Activated naive CD4-positive, alpha-beta T cell treated with anti-CD3 and anti-CD28 coated beads, Interleukin-2, amount 50 U/mL, for 24 hours (primary cell): ENCODE data around the gene PML.
A peak's percentile ranks its signal among the peaks of the same experiment; 100 is the strongest.

Experiments
- H3K27ac Mint-ChIP-seq: one replicate; pipeline ENCODE4 v1.8.0; 2021; ENCODE audit warnings: mild to moderate bottlenecking, mixed read lengths
- H3K27me3 Mint-ChIP-seq: one replicate; pipeline ENCODE4 v1.8.0; 2021; ENCODE audit warnings: mixed read lengths
- H3K36me3 Mint-ChIP-seq: one replicate; pipeline ENCODE4 v1.8.0; 2021; ENCODE audit warnings: mixed read lengths
- H3K4me1 Mint-ChIP-seq: one replicate; pipeline ENCODE4 v1.8.0; 2021; ENCODE audit warnings: mixed read lengths
- H3K4me3 Mint-ChIP-seq: one replicate; pipeline ENCODE4 v1.8.0; 2021; ENCODE audit warnings: mild to moderate bottlenecking, mixed read lengths
- H3K9me3 Mint-ChIP-seq: one replicate; pipeline ENCODE4 v1.8.0; 2021; ENCODE audit warnings: mixed read lengths

The PML gene

GRCh38 chr15:74036271-74037170 lies 42.0 kb downstream of the PML start:
- Mint-ChIP-seq H3K36me3 (peaks cover 2% of the 10 kb centered on the region), H3K27me3 (no peaks in the 10 kb centered on the region), H3K9me3 (no peaks in the 10 kb centered on the region), H3K4me1 (no peaks in the 10 kb centered on the region), H3K27ac (peak overlapping the region; percentile 9), H3K4me3 (no peak overlapping the region)

DNA sequence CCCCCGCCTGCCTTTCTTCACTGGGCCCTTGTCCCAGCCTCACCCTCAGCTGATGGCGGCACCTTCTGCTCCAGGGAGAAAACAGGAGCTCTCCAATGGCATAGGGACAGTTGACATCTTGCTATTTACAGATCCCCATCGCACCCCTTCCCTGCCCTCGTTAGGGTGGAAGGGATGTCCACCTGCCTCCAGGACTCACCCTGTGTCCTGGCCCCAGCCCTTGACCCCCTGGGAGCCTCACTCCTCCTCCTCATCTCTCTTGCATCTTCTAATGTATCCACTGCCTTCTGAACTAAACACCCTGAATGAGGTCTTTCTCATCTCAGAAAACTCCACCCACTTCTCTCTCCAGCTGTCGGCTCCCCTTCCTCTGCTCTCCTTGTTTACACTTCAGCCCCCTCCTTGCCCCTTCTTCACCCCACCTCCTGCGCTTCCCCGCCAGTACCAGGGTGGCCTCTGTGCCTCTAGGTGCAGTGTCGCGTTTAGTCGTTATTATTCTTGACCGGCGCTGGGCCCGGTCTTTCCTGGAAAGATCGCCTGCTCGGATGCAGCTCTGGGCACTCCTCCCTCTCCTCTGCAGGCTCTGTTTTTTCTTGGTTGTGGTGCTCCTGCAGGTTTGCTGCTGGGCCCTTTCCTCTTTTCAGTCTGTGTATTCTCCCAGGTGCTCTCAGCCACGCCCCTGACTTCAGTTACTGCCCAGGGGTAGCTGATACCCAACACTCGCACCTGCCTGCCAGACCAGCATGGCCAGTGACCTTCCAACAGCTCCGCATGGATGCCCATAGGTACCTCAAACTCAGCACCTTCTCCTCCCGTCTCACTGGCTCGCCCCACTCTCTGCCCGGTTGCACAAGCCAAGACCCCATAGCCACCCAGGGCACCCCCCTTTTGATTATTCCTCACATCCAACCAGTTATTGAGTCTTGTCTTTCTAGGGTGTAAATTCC lies 42.9 kb downstream of the PML start:
- H3K4me1 Mint-ChIP-seq: no peaks in the 10 kb centered on the region
- no peaks in the 10 kb centered on the region for H3K27me3 Mint-ChIP-seq
- H3K4me3 Mint-ChIP-seq: no peak overlapping the region
- no peak overlapping the region for H3K27ac Mint-ChIP-seq
- H3K9me3 Mint-ChIP-seq: no peaks in the 10 kb centered on the region
- H3K36me3 Mint-ChIP-seq: peaks cover 2% of the 10 kb centered on the region

DNA sequence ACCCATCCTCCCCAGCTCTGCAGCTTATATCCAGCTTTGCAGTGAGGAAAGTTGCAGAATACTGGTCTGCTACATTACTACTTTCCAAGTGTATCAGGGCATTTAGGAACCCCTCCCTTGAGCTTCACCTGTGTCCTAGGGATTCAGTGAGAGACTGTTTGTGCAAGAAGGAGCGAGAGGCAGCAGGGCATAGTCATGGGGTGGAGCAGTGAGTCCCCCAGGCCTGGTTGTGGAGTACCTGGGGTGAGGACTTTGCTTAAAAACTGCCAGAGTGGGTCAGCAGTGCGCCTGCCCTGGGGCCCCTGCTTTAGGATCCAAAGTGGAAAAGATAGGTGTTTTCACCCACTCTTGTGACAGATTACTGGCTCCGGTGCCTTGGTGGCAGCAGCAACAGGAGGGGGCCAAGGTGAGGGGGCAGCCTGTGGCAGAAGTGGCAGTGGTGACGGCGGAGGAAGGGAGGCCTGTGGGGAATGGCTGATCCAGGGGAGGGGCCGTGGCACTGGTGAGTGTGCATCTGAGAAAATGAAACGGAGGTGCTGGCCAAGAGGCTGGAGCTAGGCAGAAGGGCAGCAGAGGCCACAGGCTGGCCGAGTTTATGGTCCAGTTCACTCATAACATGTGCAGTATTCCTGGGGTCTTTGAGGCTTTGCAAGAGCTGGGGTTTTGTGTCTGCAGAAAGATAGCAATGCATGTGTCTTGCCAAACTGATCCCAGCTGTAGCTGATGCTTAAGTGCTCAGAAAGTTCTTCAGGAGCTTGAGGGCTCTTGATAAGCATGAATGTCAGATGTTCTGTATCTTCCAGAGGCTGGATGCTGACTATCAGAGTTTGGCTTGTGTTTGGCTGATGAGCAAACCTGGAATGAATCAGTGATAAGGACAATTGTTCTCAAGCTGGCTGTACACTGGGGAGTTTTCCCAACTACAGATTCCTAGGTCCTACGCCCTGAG lies 44.5 kb downstream of the PML start:
- no peak overlapping the region for H3K4me3 Mint-ChIP-seq
- H3K4me1 Mint-ChIP-seq: no peaks in the 10 kb centered on the region
- no peaks in the 10 kb centered on the region for H3K9me3 Mint-ChIP-seq
- no peak overlapping the region for H3K27ac Mint-ChIP-seq
- no peaks in the 10 kb centered on the region for H3K27me3 Mint-ChIP-seq
- peaks cover 2% of the 10 kb centered on the region for H3K36me3 Mint-ChIP-seq

- Mint-ChIP-seq H3K9me3 (no peaks in the 10 kb centered on the region), H3K27ac (no peak overlapping the region), H3K36me3 (no peaks in the 10 kb centered on the region), H3K4me1 (no peaks in the 10 kb centered on the region), H3K27me3 (no peaks in the 10 kb centered on the region), H3K4me3 (no peak overlapping the region)
Measured at GRCh38 chr15:74039656-74040010, 45.1 kb downstream of the PML start.

- no peaks in the 10 kb centered on the region for H3K9me3 Mint-ChIP-seq
- no peak overlapping the region for H3K4me3 Mint-ChIP-seq
- no peaks in the 10 kb centered on the region for H3K36me3 Mint-ChIP-seq
- no peaks in the 10 kb centered on the region for H3K27me3 Mint-ChIP-seq
- no peaks in the 10 kb centered on the region for H3K4me1 Mint-ChIP-seq
- no peak overlapping the region for H3K27ac Mint-ChIP-seq
Measured at GRCh38 chr15:74040109-74040850, 45.8 kb downstream of the PML start.

DNA sequence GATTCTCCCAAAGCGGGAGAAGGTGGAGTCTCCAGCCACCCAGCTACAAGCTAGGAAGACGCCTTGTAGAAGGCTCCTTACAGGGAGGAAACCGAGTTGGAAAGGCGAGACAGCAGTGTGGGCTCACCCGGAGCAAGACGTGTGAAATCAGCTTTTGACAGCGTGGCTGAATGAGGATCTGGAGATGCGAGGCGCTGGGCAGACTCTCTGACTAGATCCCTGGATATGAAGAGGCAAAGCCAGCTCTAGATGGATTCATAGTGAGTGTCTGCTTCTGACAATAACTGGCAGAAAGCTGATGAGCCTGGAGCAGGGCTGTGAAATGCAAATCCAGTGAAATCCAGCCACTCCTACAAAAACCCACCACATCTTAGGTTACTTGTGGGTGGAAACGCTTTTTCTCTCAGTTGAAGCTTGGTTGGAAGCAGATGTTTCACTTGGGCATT lies 46.8 kb downstream of the PML start:
- Mint-ChIP-seq H3K9me3 (no peaks in the 10 kb centered on the region), H3K4me3 (no peak overlapping the region), H3K27me3 (no peaks in the 10 kb centered on the region), H3K36me3 (no peaks in the 10 kb centered on the region), H3K4me1 (no peaks in the 10 kb centered on the region), H3K27ac (no peak overlapping the region)

- no peaks in the 10 kb centered on the region for H3K4me1 Mint-ChIP-seq
- no peak overlapping the region for H3K4me3 Mint-ChIP-seq
- no peaks in the 10 kb centered on the region for H3K9me3 Mint-ChIP-seq
- H3K36me3 Mint-ChIP-seq: no peaks in the 10 kb centered on the region
- H3K27me3 Mint-ChIP-seq: no peaks in the 10 kb centered on the region
- no peak overlapping the region for H3K27ac Mint-ChIP-seq
Measured at GRCh38 chr15:74041777-74042435, 47.4 kb downstream of the PML start.

DNA sequence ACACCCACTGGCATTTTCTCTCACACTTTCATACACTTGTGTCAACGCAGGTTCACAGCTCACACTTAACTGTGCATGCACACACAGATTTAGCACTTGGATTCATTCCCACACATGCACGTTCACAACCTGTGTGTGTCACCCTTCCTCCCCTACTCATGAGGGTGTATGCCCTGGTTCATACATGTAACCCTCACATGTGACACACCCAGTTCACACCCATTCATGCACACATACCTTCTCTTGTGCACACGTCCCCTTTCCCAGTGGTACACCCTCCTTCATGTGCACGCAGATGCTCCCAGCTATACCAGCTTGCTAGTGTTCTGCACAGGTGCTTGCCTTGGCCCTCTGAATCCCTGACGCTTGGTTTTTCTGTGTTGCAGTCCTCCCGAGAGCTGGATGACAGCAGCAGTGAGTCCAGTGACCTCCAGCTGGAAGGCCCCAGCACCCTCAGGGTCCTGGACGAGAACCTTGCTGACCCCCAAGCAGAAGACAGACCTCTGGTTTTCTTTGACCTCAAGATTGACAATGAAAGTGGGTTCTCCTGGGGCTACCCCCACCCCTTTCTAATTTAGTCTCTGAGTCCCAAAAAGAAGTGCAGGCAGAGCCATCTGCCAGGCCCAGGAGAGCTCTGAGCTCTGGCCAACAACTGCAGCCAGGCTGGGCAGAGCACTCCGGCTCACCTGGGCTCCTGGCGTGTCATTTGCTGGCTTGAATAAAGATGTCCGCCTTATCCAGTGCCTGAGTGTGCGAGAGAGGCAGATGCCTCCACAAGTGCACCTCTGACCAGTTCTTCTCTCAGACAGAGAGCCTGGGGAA lies 48.3 kb downstream of the PML start:
- Mint-ChIP-seq H3K36me3 (no peaks in the 10 kb centered on the region), H3K4me3 (no peak overlapping the region), H3K4me1 (peaks cover 4% of the 10 kb centered on the region), H3K9me3 (no peaks in the 10 kb centered on the region), H3K27me3 (no peaks in the 10 kb centered on the region), H3K27ac (peak overlapping the region; percentile 46)

GRCh38 chr15:74043425-74044266 lies 49.1 kb downstream of the PML start:
- Mint-ChIP-seq H3K36me3 (no peaks in the 10 kb centered on the region), H3K4me3 (no peak overlapping the region), H3K4me1 (peaks cover 12% of the 10 kb centered on the region), H3K27ac (no peak overlapping the region), H3K27me3 (no peaks in the 10 kb centered on the region), H3K9me3 (no peaks in the 10 kb centered on the region)

DNA sequence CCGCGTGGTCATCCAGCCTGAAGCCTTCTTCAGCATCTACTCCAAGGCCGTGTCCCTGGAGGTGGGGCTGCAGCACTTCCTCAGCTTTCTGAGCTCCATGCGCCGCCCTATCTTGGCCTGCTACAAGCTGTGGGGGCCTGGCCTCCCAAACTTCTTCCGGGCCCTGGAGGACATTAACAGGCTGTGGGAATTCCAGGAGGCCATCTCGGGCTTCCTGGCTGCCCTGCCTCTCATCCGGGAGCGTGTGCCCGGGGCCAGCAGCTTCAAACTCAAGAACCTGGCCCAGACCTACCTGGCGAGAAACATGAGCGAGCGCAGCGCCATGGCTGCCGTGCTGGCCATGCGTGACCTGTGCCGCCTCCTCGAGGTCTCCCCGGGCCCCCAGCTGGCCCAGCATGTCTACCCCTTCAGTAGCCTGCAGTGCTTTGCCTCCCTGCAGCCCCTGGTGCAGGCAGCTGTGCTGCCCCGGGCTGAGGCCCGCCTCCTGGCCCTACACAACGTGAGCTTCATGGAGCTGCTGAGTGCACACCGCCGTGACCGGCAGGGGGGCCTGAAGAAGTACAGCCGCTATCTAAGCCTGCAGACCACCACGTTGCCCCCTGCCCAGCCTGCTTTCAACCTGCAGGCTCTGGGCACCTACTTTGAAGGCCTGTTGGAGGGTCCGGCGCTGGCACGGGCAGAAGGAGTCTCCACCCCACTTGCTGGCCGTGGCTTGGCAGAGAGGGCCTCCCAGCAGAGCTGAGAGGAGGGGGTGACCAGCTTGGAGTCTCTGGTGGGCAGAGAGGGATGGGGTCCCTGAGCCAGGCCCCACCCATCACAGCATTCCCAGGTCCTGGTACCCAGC lies 50.0 kb downstream of the PML start:
- no peak overlapping the region for H3K4me3 Mint-ChIP-seq
- H3K9me3 Mint-ChIP-seq: no peaks in the 10 kb centered on the region
- H3K4me1 Mint-ChIP-seq: peaks cover 14% of the 10 kb centered on the region
- H3K27ac Mint-ChIP-seq: no peak overlapping the region
- H3K27me3 Mint-ChIP-seq: no peaks in the 10 kb centered on the region
- no peaks in the 10 kb centered on the region for H3K36me3 Mint-ChIP-seq

GRCh38 chr15:74045184-74045583 lies 50.7 kb downstream of the PML start:
- Mint-ChIP-seq H3K27me3 (no peaks in the 10 kb centered on the region), H3K9me3 (no peaks in the 10 kb centered on the region), H3K27ac (no peak overlapping the region), H3K4me3 (no peak overlapping the region), H3K4me1 (peaks cover 14% of the 10 kb centered on the region), H3K36me3 (no peaks in the 10 kb centered on the region)

- H3K36me3 Mint-ChIP-seq: no peaks in the 10 kb centered on the region
- H3K27me3 Mint-ChIP-seq: no peaks in the 10 kb centered on the region
- no peak overlapping the region for H3K4me3 Mint-ChIP-seq
- H3K27ac Mint-ChIP-seq: no peak overlapping the region
- H3K9me3 Mint-ChIP-seq: no peaks in the 10 kb centered on the region
- H3K4me1 Mint-ChIP-seq: peaks cover 14% of the 10 kb centered on the region
Measured at GRCh38 chr15:74045636-74046274, 51.2 kb downstream of the PML start.
